ENCODE results near the gene ATOH8. TPM values are rescaled to one million over a fixed set of nuclear protein-coding genes. Genes with fewer than 3 reads are reported as not detected.

The ATOH8 gene
- total RNA-seq, 4 donors from 2014 or later, result 2.0 to 24.6 (median 7.6) TPM

DNA sequence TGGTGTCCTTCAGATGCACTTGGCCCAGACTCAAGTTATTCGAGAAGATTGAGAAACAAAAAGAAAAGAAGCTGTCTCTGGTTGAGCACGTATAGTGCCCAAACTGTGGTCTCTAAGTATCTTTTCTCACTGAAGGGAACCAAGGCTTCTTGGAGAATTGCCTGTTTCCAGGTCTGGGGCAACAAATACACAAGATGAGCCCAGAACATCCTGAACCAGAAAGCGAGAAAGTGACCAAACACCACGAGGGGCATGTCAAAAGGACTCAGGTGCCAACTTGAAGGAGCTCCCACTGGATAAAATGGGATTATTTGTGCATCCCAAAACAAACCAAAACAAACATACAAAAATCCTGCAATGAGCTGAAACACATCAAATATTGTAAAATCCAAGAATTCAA lies 13.6 kb upstream of the ATOH8 start:
- H3K9me3 ChIP-seq, result no peaks in the 10 kb centered on the region
- TF ChIP-seq, protein P1, sequence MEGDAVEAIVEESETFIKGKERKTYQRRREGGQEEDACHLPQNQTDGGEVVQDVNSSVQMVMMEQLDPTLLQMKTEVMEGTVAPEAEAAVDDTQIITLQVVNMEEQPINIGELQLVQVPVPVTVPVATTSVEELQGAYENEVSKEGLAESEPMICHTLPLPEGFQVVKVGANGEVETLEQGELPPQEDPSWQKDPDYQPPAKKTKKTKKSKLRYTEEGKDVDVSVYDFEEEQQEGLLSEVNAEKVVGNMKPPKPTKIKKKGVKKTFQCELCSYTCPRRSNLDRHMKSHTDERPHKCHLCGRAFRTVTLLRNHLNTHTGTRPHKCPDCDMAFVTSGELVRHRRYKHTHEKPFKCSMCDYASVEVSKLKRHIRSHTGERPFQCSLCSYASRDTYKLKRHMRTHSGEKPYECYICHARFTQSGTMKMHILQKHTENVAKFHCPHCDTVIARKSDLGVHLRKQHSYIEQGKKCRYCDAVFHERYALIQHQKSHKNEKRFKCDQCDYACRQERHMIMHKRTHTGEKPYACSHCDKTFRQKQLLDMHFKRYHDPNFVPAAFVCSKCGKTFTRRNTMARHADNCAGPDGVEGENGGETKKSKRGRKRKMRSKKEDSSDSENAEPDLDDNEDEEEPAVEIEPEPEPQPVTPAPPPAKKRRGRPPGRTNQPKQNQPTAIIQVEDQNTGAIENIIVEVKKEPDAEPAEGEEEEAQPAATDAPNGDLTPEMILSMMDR (IDR thresholded peaks at IDR 0.05), result no peak
- TF ChIP-seq POLR2A (IDR thresholded peaks at IDR 0.05), result no peak
- DNase-seq, result no peak
- H3K27me3 ChIP-seq, result peaks cover 0 to 30% (median 0%) of the 10 kb centered on the region in 4 donors
- H3K4me3 ChIP-seq, result no peak overlapping the region
- WGBS, 2 donors, result 61 to 73% methylated on average over 4 of the region's 4 CpGs
- intact Hi-C loops (cut with DNase I), result no loop called here
- H3K27ac ChIP-seq, result peak overlapping the region in 3 of 4 donors; percentile 47 to 93 (median 88)
- H3K4me1 ChIP-seq, result peaks cover 30 to 70% (median 55%) of the 10 kb centered on the region in 3 donors
- no peaks in the 10 kb centered on the region for H3K36me3 ChIP-seq

DNA sequence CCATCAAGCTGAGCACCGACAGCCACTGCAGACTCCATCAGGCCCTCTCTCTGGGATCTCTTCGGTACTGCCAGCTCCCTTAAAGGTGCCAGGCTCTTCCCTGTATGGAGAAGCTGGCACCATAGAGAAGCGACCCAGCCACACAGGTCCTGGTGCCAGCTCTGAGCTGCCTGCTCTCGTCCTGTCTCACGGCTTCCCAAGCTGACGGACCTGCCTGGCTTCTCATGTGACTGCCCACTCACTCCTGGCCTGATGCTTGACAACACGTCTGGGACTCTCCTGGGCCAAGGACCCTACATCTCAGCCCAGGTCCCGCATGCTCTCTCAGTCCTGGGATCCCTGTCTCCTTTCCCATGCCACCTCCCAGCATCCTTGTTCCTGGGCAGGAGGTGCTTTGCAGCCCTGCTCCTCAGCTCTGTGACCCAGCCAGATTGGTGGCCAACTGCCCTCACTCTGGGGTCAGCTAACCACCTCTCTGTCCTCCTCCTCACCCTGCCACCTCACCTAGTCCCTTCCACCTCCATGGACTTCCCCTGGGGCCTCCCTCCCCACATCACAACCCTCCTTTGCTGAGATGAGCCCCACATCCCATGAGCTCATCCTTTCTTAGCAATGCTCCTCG lies 12.5 kb upstream of the ATOH8 start:
- H3K9me3 ChIP-seq, result no peaks in the 10 kb centered on the region
- TF ChIP-seq POLR2A (IDR thresholded peaks at IDR 0.05), result no peak
- TF ChIP-seq, protein P1 (IDR thresholded peaks at IDR 0.05), result no peak
- H3K4me1 ChIP-seq, result peaks cover 30 to 81% (median 64%) of the 10 kb centered on the region in 3 donors
- intact Hi-C loops (cut with DNase I), result no loop called here
- no peak for DNase-seq
- no peaks in the 10 kb centered on the region for H3K36me3 ChIP-seq
- H3K4me3 ChIP-seq, result no peak overlapping the region
- peaks cover 0 to 39% (median 0%) of the 10 kb centered on the region in 4 donors for H3K27me3 ChIP-seq
- peak overlapping the region; percentile 83 to 93 (median 90) for H3K27ac ChIP-seq
- WGBS, 2 donors, result 44 to 47% methylated on average over 9 of the region's 9 CpGs

DNA sequence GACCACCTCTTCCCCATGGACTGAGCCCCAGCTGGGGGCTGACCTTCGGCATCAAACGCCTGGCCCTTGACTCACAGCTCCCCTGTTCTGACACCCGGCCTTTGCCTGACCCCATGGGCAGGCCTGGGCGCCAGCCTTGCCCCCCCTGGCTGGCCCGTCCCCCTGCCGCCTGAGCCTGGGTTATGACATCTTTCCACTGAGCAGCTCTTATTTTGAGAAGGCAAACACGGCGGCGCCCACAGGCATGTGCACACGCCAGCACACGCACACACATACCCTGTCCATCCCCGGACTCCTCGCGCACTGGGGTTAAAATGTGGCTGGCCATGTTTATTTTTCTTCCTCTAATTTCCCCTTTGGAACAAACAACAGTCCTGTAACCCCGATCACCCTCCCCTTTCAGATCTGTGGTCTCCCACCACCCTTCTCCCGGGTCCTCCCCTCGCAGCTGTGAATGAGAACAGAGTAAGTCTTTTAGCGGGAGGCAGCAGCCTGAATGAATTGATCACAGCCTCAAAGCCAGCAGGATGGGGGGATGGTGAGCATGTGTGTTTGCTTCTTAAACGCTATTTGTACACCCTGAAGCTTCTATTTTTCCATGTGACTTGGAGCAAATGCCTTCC lies 11.8 kb upstream of the ATOH8 start:
- no peaks in the 10 kb centered on the region for H3K36me3 ChIP-seq
- peak overlapping the region in 1 of 4 donors; percentile 9 for H3K4me3 ChIP-seq
- H3K9me3 ChIP-seq, result no peaks in the 10 kb centered on the region
- TF ChIP-seq, protein P1 (IDR thresholded peaks at IDR 0.05), result peak in 2 of 6 experiments; percentile 14 to 16
- TF ChIP-seq POLR2A (IDR thresholded peaks at IDR 0.05), result no peak
- 10 to 32% methylated on average over 12 to 16 of the region's 19 CpGs for WGBS, 2 donors
- peaks cover 0 to 39% (median 0%) of the 10 kb centered on the region in 4 donors for H3K27me3 ChIP-seq
- peak overlapping the region; percentile 83 to 93 (median 90) for H3K27ac ChIP-seq
- intact Hi-C loops (cut with DNase I), result no loop called here
- peaks cover 30 to 79% (median 64%) of the 10 kb centered on the region in 3 donors for H3K4me1 ChIP-seq
- DNase-seq, result no peak

DNA sequence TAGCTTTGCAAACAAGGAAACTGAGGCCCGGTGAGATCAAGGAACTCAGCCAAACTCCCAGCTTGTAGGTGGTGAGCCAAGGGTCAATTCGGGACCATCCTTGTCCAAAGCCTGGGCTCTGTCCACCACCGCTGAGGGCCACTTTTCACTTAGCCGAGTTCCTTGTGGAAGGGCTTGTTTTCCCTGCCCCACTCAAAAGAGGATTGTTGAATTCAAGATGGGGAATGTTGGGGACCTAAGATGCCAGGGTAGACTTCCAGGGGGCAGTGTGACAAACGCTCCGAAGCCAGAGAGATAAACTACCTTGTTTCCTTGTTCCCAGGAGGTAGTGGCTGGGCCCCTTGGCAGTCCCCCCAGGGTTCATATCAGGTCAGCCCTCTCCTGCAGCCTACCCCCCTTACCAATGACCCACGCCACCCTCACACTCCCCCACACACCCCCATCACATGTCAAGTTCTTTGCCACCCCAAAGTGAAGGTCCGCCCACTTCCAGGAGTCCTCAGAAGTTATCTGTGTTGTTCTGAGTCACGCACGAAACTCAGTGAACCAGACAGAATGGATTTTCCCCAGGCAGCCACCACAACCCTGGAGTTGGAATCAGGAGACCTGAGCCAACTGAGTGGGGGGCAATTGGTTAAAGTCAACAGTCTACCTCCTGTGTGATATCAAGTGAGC lies 10.3 kb upstream of the ATOH8 start:
- Histone ChIP-seq H3K36me3 (no peaks in the 10 kb centered on the region), H3K4me1 (peaks cover 30 to 68% (median 64%) of the 10 kb centered on the region in 3 donors), H3K4me3 (no peak overlapping the region), H3K27me3 (peaks cover 0 to 39% (median 0%) of the 10 kb centered on the region in 4 donors), H3K9me3 (no peaks in the 10 kb centered on the region), H3K27ac (peak overlapping the region; percentile 83 to 93 (median 90))
- 34 to 59% methylated on average over 3 to 4 of the region's 10 CpGs for whole genome bisulfite sequencing, 2 donors
- TF ChIP-seq POLR2A (IDR thresholded peaks at IDR 0.05), result no peak
- TF ChIP-seq, protein P1 (IDR thresholded peaks at IDR 0.05), result no peak
- intact Hi-C loops (cut with DNase I), result no loop called here
- DNase-seq, result no peak

DNA sequence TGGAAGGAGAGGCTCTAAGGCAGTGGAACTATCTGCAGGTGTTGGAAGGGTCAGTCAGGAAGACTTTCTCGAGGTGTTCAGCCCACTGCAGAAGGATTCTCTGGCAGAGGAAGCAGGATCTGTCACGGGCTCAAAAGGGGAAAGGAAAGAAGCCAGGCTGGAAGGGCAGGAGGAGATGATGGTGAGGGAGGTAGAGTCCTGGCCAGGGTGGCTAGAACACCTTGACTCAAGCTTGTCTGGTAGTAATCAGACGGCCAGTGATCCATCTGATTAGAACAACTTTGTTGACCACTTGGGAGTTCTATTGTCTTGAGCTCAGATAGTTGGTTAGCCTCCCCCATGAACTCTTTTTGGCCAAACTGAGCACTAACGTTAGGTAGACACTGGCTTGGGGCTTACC lies 9.7 kb upstream of the ATOH8 start:
- Histone ChIP-seq H3K9me3 (no peaks in the 10 kb centered on the region), H3K4me1 (peaks cover 30 to 74% (median 70%) of the 10 kb centered on the region in 3 donors), H3K27me3 (peaks cover 0 to 43% (median 0%) of the 10 kb centered on the region in 4 donors), H3K27ac (peak overlapping the region; percentile 44 to 93 (median 90)), H3K36me3 (no peaks in the 10 kb centered on the region), H3K4me3 (no peak overlapping the region)
- no peak for DNase-seq
- WGBS, 2 donors, result 38 to 51% methylated on average over 4 of the region's 4 CpGs
- intact Hi-C loops (cut with DNase I), result no loop called here
- TF ChIP-seq, protein P1 (IDR thresholded peaks at IDR 0.05), result no peak
- TF ChIP-seq POLR2A (IDR thresholded peaks at IDR 0.05), result no peak

Data from esophagus squamous epithelium (tissue), 5 donors.